ENCODE data around the gene SAYSD1. TPM values are rescaled to one million over a fixed set of nuclear protein-coding genes. Genes with fewer than 3 reads are reported as not detected.
"Not testable (repeated sequence)": the region's sequence is repeated elsewhere in the genome, so short reads cannot be mapped to it uniquely, and the experiment has no call there.

SAYSD1 gene
- total and polyA plus RNA-seq, 2 donors (not counting 1 experiment from before 2014, with no cell fraction given): 4.6 to 17.8 TPM

- H4K20me1 ChIP-seq (ENCODE audit: control insufficient read depth, insufficient read depth, low read length, poor library complexity, severe bottlenecking); H3K79me2 ChIP-seq (ENCODE audit: control insufficient read depth, insufficient read depth, low read length); ATAC-seq (ENCODE audit: low read depth); H3K27ac Mint-ChIP-seq; H3K4me3 Mint-ChIP-seq; CTCF ChIA-PET; intact Hi-C loops (cut with micrococcal nuclease); H3K27ac ChIP-seq (ENCODE audit: low read length in 2 of 2); H3K4me1 Mint-ChIP-seq; DNase-seq; POLR2A ChIA-PET; H3K4me3 ChIP-seq (ENCODE audit: control extremely low read depth in 1 of 5, extremely low read depth in 1 of 5, insufficient read depth in 1 of 5, low read depth in 2 of 5, low read length in 4 of 5); H3K9ac ChIP-seq (ENCODE audit: low read length); H3K4me2 ChIP-seq (replicated peaks; ENCODE audit: low read depth, low read length, poor library complexity, severe bottlenecking); H3K36me3 ChIP-seq (replicated peaks in 1 of 2; ENCODE audit: control extremely low read depth in 1 of 2, control insufficient read depth in 1 of 2, extremely low read depth in 1 of 2, insufficient read depth in 2 of 2, low read length in 1 of 2); H3K9me3 Mint-ChIP-seq (ENCODE audit: insufficient read depth); H2AFZ ChIP-seq (ENCODE audit: insufficient read depth, low read depth, low read length, poor library complexity, severe bottlenecking); H3K27me3 ChIP-seq (replicated peaks in 1 of 4; ENCODE audit: control extremely low read depth in 1 of 4, control insufficient read depth in 3 of 4, insufficient read depth in 4 of 4, low read length in 3 of 4); H3K4me1 ChIP-seq (ENCODE audit: control insufficient read depth in 2 of 2, insufficient read depth in 2 of 2, low read length in 2 of 2): not testable (repeated sequence)
- H3K9me3 ChIP-seq (ENCODE audit: control extremely low read depth in 1 of 3, control insufficient read depth in 2 of 3, insufficient read depth in 1 of 3, low read length in 2 of 3): peaks cover 0 to 13% (median 4%) of the 10 kb centered on the region in 3 donors
- peaks cover 32% of the 10 kb centered on the region for H3K27me3 Mint-ChIP-seq
- WGBS (ENCODE audit: insufficient coverage): 80% methylated on average over 1 of the region's 3 CpGs
These were observed 19.8 kb upstream of the SAYSD1 start for GRCh38 chr6:39134761-39135160.

DNA sequence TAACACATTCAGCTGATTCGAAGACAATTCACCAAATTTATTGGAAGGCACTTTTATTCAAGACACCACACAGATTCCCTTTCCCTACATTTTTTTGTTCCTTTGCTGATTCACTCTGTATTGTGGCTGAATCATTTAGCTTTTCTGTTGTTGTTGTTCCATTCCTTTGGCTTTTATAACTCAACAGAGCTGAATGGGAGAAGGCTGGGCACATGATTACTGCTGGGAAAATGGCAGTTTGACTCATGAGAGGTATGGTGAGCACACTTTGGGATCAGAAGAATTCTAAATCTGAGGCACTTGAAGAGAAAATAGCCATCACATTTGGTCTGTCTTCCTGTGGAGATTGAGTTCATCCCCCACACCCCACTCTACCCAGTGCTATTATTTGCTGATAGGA, 15.7 kb upstream of the SAYSD1 start:
- no peak overlapping the region for H3K4me3 Mint-ChIP-seq
- peaks cover 0 to 3% (median 1%) of the 10 kb centered on the region in 4 experiments for H3K27me3 ChIP-seq (replicated peaks in 1 of 4; ENCODE audit: control extremely low read depth in 1 of 4, control insufficient read depth in 3 of 4, insufficient read depth in 4 of 4, low read length in 3 of 4)
- H2AFZ ChIP-seq (ENCODE audit: insufficient read depth, low read depth, low read length, poor library complexity, severe bottlenecking): no peak overlapping the region
- ATAC-seq (ENCODE audit: low read depth) (no peak), DNase-seq (no peak)
- H3K27me3 Mint-ChIP-seq: peaks cover 26% of the 10 kb centered on the region
- H3K27ac Mint-ChIP-seq: no peak overlapping the region
- H3K4me1 ChIP-seq (ENCODE audit: control insufficient read depth in 2 of 2, insufficient read depth in 2 of 2, low read length in 2 of 2): no peaks in the 10 kb centered on the region
- H3K9me3 ChIP-seq (ENCODE audit: control extremely low read depth in 1 of 3, control insufficient read depth in 2 of 3, insufficient read depth in 1 of 3, low read length in 2 of 3): no peaks in the 10 kb centered on the region
- no CpG with 5 or more reads among the region's 1 CpG for WGBS (ENCODE audit: insufficient coverage)
- CTCF ChIA-PET: interaction anchor here (0.7 kb wide), 1 partner anchor 37 kb away, joined by 3 read pairs; no protein-coding TSS in a partner anchor
- no peaks in the 10 kb centered on the region for H3K9me3 Mint-ChIP-seq (ENCODE audit: insufficient read depth)
- no peaks in the 10 kb centered on the region for H4K20me1 ChIP-seq (ENCODE audit: control insufficient read depth, insufficient read depth, low read length, poor library complexity, severe bottlenecking)
- intact Hi-C loops (cut with micrococcal nuclease): no loop called here
- H3K79me2 ChIP-seq (ENCODE audit: control insufficient read depth, insufficient read depth, low read length): no peaks in the 10 kb centered on the region
- H3K4me2 ChIP-seq (replicated peaks; ENCODE audit: low read depth, low read length, poor library complexity, severe bottlenecking): no peak overlapping the region
- H3K36me3 ChIP-seq (replicated peaks in 1 of 2; ENCODE audit: control extremely low read depth in 1 of 2, control insufficient read depth in 1 of 2, extremely low read depth in 1 of 2, insufficient read depth in 2 of 2, low read length in 1 of 2): no peaks in the 10 kb centered on the region
- H3K9ac ChIP-seq (ENCODE audit: low read length): no peak overlapping the region
- H3K27ac ChIP-seq (ENCODE audit: low read length in 2 of 2): no peak overlapping the region
- no peak overlapping the region for H3K4me3 ChIP-seq (ENCODE audit: control extremely low read depth in 1 of 5, extremely low read depth in 1 of 5, insufficient read depth in 1 of 5, low read depth in 2 of 5, low read length in 4 of 5)
- POLR2A ChIA-PET: no interaction called here
- TF ChIP-seq, protein P1, sequence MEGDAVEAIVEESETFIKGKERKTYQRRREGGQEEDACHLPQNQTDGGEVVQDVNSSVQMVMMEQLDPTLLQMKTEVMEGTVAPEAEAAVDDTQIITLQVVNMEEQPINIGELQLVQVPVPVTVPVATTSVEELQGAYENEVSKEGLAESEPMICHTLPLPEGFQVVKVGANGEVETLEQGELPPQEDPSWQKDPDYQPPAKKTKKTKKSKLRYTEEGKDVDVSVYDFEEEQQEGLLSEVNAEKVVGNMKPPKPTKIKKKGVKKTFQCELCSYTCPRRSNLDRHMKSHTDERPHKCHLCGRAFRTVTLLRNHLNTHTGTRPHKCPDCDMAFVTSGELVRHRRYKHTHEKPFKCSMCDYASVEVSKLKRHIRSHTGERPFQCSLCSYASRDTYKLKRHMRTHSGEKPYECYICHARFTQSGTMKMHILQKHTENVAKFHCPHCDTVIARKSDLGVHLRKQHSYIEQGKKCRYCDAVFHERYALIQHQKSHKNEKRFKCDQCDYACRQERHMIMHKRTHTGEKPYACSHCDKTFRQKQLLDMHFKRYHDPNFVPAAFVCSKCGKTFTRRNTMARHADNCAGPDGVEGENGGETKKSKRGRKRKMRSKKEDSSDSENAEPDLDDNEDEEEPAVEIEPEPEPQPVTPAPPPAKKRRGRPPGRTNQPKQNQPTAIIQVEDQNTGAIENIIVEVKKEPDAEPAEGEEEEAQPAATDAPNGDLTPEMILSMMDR (IDR thresholded peaks at IDR 0.05): no peak
- TF ChIP-seq EZH2 (IDR thresholded peaks at IDR 0.05; ENCODE audit: borderline replicate concordance, insufficient read depth, low read depth, low read length, poor library complexity, severe bottlenecking): no peak
- no peaks in the 10 kb centered on the region for H3K4me1 Mint-ChIP-seq

Measured in B cell (primary cell).